AG09319 (cell line): ENCODE measurements around the gene KMT2C.

ENCODE experiments used
- DNase-seq: peaks from one replicate; pipeline ENCODE4 v3.0.0-alpha.2; 2010; ENCODE audit warnings: low read depth; ENCODE audit errors: extremely low read depth
- CTCF ChIP-seq: IDR thresholded peaks from 2 replicates; pipeline ENCODE4 v1.5.1; 2011; ENCODE audit warnings: low read depth, mild to moderate bottlenecking, inconsistent platforms, low read length, moderate library complexity

Gene KMT2C

DNA sequence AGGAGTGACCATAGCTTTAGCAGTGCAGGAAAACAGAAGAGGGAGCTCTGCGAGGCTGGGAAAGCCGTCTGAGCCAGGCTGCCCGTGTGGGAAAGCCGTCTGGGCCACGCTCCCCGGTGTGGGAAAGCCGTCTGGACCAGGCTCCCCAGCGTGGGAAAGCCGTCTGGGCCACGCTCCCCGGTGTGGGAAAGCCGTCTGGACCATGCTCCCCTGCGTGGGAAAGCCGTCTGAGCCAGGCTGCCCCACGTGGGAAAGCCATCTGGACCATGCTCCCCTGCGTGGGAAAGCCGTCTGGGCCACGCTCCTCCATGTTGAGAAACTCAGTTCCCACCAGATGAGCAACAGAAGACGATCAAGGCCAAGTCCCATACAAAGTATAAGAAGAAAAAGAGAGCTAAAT, 308.6 kb downstream of the KMT2C start:
- no peak for DNase-seq
- no peak for TF ChIP-seq CTCF

DNA sequence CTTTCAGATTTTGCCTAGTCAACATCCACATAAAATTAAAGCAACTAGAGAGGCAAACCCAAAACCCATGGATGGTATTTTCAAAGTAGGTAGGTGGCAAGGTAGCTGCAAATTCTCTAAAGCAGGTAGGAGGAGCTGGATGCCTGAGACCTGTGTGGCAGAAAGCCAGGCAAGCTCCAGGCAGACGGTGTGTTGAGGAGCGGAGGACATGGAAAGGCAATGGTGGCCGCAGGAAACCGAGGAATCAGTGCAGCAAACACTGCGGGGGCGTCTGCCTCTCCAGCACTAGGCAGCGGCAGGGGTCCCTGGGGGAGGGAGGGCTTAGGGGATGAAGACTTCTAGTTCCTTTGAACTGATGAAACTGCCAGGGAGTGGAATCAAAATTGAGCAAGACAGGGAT, 309.1 kb downstream of the KMT2C start:
- no peak for TF ChIP-seq CTCF
- DNase-seq = no peak

DNA sequence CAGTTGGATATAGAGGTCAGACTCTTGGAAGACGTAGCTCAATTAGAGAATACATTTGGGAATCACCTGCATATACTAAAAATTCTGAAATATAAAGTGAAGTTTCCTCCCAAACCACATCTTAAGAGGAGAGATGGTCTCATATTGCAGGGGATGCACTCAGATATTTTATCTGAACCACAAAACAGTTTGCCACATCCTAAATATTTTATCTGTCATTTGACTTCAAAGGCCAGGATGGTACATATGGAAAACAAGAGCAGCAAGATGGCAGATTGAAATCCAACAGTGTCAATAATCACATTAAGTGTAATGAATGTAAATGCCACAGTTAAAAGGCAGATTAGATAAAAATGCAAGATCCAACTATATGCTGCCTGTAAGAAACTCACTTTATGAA, 313.3 kb downstream of the KMT2C start:
- no peak for DNase-seq
- TF ChIP-seq CTCF = no peak

GRCh38 chr7:152121432-152121831, 314.4 kb downstream of the KMT2C start:
- no peak for TF ChIP-seq CTCF
- DNase-seq = no peak

- DNase-seq = no peak
- no peak for TF ChIP-seq CTCF
Measured at GRCh38 chr7:152120776-152121175, 315.0 kb downstream of the KMT2C start.

- no peak for TF ChIP-seq CTCF
- DNase-seq = no peak
Measured at GRCh38 chr7:152120210-152120609, 315.6 kb downstream of the KMT2C start.

GRCh38 chr7:152117356-152117755, 318.4 kb downstream of the KMT2C start:
- TF ChIP-seq CTCF = no peak
- DNase-seq = no peak
